LoVo (cell line): ENCODE measurements around the gene TRIP13.

Experiments
- DNase-seq: peaks from one replicate; pipeline ENCODE4 v3.0.0-alpha.2; 2016; ENCODE audit warnings: low spot score

Gene TRIP13

DNA sequence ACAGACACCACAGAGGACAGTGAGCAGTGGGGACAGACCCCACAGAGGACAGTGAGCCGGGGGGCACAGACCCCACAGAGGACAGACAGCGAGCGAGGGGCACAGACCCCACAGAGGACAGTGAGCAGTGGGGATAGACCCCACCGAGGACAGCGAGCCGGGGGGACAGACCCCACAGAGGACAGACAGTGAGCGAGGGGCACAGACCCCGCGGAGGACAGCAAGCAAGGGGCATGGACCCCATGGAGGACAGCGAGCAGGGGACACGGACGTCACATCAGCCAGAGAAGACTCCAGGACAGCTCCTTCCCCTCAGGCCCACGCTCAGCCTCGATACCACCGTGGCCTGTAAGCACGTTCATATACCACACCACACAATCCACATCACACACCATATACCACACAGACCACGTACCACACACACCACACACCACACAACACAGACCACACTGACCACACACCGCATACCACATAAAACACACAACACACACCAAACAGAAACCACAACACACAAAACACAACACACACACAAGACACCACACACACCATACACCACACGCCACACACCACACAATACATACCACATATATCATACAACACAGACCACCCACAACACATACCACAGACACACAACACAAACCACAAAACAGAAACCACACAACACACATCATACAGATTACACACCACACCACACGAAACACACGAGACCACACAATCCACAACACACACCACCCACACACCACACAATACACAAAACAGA, 36.7 kb upstream of the TRIP13 start:
- no peak for DNase-seq

- DNase-seq = no peak
Measured at GRCh38 chr5:856531-857425, 35.9 kb upstream of the TRIP13 start.

- no peak for DNase-seq
Measured at GRCh38 chr5:858726-859125, 34.0 kb upstream of the TRIP13 start.

GRCh38 chr5:859391-859790, 33.3 kb upstream of the TRIP13 start:
- no peak for DNase-seq

DNA sequence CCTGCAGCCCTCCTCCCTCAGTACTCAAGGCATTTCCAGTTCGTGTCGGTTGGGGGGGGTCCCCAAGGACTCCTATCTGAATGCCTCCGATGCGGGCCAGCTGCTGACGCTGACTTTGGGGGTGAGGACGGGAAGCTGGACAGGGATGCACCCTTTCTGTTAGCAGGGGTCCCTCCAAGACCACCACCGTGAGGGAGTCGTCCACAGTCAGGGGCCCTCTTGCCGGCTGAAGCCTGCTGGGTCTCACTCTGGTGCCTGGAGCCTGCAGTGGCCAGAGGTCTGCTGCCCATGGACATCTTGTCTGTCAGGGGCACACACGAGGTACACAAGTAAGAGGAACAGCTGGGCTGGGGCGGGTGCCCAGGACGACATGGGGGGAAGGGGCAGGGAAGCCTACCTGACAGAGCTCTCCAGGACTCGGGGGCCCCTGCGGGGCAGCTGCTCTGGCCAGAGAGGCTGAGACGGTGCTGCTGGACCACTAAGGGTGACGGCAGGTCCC, 32.8 kb upstream of the TRIP13 start:
- no peak for DNase-seq

DNA sequence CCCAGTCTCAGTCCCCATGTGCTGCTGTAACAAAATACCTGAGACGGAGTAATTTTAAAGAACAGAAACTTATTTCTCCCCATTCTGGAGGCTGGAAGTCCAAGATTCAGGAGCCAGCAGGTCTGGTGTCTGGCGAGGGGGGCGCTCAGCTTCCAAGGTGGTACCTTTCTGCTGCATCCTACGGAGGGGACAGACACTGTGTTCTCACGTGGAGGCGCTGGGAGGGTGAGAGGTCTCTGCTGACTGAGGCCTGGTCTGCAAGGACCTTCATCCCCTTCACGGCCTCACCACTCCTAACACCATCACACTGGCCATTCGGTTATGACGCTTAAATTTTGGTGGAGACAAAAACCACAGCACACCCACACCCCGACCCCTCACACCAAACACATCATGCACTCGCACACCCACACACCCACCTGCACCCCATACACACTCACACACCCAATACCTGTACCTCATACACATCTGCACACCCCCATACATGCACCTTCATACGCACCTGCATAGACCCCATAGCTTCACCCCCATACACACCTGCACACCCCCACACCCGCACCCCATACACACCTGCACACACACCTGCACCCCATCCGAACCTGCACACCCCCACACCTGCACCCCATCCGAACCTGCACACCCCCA, 32.1 kb upstream of the TRIP13 start:
- DNase-seq = no peak

DNA sequence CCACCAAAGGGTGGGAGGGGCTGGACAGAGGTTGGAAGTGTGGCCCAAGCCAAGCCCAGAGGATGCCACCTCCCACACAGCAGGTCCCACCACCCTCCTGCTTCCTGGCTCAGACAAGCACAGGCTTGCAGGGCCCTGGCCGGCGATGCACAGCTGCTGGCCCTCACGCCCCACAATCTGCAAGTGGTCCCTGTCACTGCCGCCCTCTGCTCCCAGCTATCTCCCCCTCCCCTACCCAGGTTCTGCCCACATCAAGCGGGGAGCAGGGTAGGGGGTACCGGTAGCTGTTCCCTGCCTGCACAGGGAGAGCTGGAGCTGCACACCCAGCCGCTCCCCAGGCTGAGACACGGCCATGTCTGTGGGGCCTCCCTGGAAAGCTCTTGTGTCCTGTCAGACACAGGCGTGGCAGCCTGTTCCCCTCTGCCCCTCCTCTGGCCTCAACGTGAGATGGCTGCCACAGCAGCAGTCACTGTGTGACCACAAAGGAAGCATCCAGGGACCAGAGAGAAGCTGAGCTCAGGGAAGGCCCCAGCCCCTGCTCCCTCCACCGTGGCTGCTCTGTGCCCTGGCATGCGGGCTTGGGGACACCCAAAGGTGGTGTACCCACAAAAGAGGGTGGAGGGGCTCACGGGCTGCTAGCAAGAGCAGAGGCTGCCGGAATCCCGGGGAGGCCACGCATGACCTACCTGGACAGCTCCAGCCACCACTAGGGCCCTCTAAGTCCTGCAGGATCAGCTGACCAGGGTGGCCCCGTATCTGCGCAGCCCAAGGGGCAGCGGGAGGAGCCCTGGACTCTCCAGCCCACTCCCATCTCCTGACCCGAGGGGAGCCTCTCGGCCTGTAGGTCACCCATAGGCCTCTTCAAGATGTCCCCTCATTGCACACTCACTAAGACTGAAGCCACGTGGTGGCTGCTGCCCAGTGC, 31.0 kb upstream of the TRIP13 start:
- no peak for DNase-seq

GRCh38 chr5:862367-863243, 30.1 kb upstream of the TRIP13 start:
- no peak for DNase-seq

DNA sequence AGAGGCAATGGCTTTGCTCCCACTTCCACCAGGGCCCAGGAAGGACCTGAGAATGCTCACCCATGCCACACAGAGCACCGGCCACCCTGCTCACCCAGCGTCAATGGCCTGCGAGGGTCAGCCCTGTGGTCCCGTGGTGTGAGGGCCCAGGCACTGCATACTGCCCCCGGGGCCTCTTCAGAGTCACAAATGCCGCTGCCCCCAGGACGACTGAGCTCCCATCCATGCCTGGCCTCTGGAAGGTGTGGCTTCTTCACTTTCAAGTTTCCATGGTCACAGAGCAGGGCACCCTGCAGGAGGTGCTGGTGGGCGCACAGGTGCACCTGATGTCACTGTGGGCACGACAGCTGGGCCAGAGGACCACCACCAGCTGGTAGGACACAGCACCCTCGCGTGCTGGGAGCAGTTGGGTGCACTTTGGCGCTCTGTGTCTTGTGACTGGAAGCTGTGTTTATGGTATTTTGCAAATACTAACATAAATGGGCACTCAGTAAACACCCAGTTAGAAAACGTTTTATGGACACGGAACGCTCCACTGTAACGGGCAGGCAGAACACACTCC, 29.4 kb upstream of the TRIP13 start:
- no peak for DNase-seq

- no peak for DNase-seq
Measured at GRCh38 chr5:864492-865167, 28.1 kb upstream of the TRIP13 start.

DNA sequence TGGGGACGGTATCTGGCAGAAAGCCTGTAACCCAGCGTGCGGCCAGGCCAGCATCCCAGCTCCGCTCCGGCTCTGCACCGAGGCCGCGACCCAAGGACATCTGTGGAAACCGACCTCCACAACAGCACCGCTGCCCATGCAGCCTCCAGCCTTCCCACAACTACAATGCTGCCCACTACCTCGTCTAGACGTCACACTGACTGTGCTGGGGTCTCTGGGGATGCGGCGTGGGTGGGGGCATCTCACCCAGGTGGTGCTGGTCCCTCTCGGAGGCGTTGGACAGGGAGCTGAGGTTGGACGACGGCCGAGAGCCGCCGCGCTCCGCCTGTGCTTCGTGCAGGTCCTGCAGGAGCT, 27.5 kb upstream of the TRIP13 start:
- no peak for DNase-seq

- no peak for DNase-seq
Measured at GRCh38 chr5:865771-866170, 26.9 kb upstream of the TRIP13 start.

DNA sequence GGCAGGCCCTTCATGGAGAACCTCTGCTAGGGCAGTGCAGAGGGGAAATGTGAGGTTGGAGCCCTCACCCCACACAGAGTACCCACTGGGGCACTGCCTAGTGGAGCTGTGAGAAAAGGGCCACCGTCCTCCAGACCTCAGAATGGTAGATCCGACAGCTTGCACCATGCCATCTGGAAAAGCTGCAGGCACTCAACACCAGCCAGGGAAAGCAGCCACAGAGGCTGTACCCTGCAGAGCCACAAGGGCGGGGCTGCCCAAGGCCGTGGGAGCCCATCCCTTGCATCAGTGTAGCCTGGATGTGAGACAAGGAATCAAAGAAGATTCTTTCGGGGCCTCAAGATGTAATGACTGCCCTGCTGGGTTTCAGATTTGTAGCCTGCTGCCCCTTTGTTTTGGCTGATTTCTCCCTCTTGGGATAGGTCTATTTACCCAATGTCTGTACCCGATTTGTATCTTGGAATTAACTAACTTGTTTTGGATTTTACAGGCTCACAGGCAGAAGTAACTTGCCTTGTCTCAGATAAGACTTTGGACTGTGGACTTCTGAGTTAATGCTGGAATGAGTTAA, 25.3 kb upstream of the TRIP13 start:
- no peak for DNase-seq

DNA sequence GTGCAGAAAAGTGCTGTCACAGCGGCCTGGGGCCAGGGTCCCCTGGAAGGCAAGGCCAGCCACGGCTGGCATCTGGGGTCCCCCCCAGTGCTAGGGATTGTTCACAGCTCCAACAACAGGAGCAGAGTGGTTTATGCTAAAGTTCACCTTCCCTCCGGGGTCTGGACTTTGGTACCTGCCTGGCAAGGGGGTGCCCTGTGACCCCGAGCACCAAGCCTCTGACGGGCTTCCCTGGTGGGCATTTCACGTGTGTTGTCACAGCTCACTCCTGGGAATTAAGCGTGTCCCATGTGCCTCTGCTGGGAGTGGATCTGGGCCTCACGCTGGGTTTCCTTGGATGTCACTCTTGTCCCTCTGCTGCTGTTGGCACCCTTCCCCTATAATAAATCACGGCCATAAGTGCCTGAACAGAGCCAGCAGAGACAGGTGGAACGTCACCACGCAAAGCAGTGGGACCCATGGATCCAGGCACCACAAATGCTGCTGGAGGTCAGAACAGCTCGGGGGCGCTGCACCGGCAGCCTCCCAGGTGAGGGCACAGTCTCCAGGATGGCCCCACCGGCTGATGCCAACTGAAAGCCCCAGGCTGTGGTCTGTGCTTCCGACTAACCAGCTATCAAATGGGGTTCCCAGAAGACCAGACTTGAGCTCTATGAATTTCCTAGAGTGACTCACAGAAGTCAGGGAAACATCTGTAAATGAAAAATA, 24.1 kb upstream of the TRIP13 start:
- no peak for DNase-seq

DNA sequence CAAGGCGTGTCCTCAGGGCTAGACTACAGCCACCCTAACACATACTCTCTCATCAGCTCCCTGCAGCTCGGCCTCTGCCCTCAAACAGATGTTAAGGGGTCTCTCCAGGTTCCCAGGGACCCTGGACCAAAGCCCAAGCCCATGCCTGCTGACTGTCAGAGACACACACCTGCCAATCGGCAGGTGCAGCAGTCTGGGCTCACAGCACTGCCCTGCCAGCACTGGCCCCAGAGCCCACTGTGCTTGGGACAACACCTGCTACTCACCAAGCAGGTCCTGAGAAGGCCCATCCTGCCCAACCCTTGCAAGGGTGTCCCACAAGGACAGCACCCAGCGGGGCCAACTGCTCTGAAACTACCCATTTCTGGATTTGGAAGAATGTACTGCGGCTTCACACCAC, 21.7 kb upstream of the TRIP13 start:
- no peak for DNase-seq

DNA sequence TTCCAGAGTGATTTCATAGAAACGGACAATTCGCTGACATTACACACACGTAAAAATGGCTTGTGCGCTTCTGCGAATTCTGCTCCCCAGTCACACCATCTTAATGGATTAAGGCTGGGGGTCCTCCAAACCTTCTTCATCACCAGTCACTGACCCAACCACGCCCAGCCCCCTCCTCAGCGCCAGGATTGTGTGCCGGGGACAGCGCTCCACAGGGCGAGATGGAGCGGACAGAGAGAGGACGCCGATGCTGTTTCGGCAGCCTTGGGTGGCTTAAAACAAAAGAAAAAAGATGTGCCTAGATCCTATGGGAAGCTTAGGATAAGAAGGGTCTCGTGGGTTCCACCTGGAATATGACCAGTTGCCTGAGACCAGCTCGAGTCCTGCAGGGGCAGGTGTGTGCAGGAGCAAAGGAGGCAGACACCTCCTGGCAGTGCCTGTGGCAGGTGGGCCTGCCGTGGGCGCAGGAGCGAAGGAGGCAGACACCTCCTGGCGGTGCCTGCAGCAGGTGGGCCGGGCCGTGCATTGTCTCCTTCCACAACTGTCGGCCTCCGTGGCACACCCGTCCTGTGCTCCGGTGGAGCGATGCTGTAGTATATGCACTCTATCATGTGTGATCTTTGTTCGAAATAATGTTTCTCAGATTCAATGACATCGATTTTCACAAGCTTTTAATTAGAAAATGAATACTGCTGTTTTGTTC, 20.9 kb upstream of the TRIP13 start:
- DNase-seq = no peak

- no peak for DNase-seq
Measured at GRCh38 chr5:872301-872700, 20.4 kb upstream of the TRIP13 start.

GRCh38 chr5:873328-873727, 19.4 kb upstream of the TRIP13 start:
- no peak for DNase-seq
